KBM-7 (cell line): ENCODE measurements around the gene SCN8A.

Experiments used
- DNase-seq: peaks from one replicate; pipeline ENCODE4 v3.0.0-alpha.2; 2015
- in situ Hi-C: fragments of 300-500 bp; cut with MboI; formaldehyde crosslinking; loops from 2 replicates; pipeline ENCODE4 v1.14.3; 2020; ENCODE audit warnings: low sequenced_read_pairs, low pct_unique_long_range_greater_than_20kb, mixed read lengths

SCN8A gene

DNA sequence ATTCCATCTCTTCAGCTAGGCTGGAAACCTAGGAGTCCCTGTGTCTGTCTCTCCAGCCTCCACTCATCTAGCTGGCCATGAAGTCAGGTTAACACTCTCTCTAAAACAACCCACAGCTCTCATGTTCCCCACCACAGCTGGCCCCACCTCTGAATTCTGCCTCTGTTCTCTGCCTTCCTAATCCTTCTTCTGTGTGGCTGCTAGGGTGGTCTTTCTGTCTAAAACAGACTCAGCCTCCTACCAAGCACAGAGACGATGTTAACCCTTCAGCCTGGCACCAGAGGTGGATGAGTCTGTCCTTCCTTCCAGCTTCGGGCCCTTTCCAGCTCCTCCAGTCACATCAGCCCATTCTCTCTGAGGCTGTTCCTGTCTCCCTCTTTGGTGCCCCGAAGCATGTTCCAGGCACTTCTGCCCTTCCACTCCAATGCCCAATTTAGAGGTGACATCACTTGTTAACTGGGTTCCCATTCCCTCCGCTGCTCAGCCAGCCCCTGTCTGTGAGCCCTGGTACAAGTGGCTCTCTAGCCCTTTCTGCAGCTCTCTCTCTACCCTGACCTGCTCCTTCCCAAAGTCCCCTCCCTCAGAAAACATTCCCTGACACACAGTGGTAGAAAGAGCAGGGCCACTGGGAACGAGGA is 248.4 kb downstream of the SCN8A start:
- in situ Hi-C loops: no loop called here
- no peak for DNase-seq

DNA sequence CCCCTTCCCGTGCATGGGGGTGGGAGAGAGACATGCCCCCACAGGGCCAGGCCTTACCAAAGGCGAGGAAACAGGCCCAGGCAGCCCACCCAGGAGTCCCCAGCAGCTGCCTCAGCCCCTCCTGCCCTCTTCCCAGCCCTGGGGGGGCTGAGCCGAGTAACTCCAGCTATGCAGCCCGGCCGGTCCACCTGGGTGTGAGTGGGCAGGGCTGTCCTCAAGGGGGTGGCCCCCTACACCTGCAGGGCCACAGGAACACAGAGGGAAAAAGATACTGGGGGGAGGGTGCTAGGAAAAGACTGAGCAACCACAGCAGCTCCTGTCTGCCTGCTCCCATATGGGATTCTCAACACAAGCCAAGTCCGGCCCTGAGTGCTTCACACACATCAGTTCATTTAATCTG is 249.9 kb downstream of the SCN8A start:
- DNase-seq: no peak
- in situ Hi-C loops: no loop called here

DNA sequence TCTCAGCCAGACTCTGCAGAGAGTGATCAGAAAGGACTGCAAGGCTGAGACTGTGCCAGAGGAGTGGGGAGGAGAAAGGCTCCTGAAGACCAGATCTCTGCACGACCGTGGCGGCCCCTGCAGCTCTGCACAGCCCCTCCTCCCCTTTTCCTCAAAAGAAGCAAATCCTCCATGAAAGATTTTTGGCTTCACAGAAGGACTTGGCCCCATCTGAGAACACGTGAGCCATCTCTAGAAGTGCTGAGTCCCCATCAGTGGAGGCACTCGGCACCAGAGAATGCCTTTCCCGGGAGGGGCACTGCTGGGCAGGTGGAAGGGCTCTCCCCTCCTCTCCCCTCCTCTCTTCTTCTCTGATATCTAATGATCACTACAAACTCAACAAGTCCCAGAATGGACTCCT is 250.7 kb downstream of the SCN8A start:
- no peak for DNase-seq
- in situ Hi-C loops: no loop called here

DNA sequence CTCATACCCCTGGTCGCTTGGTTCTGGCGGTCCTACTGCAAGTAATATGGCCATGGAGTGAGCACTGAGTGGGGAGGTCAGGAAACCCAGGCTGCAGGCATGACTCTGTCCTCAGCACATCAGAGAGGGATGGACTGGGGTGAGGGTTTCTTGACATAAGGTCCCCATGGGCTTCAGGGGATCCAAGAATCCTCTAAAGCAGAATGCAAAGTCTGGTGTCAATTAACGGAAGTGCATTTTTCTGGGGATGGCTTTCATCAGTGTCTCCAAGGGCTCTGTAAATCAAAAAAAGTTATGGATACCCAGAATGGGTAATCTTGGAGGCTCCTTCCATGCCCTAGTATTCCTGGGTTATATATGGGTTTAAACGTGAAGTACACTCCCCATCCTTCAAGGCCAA is 253.8 kb downstream of the SCN8A start:
- no peak for DNase-seq
- in situ Hi-C loops: no loop called here

DNA sequence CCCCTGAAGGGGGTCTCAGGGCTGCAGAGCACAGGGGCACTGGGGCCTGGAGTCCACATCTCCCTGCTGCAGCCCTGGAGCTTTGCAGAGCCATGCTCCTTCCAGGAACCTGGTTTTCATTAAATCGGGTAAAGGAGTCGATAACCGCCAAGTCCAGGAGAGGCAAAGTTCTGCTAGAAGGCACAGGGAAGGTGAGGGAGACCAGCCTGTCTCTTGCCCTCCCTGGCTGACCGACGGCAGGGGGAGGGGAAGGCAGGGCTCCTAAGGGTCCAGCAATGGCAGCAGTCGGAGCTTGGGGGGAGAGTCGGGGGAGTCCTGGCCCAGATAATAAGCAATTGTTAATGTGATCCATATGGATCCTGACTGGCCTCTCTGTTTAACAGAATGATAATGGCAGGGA is 254.4 kb downstream of the SCN8A start:
- in situ Hi-C loops: no loop called here
- no peak for DNase-seq

DNA sequence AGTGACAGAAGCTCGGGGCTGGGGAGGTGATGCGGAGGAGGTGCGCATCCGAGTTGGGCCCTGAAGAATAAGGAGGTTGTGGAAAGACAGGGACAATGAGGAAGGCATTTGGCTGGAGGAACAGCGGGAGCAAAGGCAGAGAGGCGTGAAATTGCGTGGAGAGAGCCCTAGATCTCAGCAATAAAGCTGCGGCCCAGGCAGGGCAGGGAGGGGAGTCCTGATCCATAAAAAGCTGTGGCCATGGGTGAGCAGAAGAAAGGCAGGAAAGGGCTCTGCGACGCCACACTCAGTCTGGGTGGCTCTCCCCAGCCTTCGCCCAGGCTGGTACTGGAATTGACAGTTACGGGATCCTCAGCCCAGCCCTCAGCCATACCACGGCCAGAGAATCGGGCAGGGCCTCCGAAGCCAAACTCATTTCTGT is 255.2 kb downstream of the SCN8A start:
- in situ Hi-C loops: no loop called here
- no peak for DNase-seq

DNA sequence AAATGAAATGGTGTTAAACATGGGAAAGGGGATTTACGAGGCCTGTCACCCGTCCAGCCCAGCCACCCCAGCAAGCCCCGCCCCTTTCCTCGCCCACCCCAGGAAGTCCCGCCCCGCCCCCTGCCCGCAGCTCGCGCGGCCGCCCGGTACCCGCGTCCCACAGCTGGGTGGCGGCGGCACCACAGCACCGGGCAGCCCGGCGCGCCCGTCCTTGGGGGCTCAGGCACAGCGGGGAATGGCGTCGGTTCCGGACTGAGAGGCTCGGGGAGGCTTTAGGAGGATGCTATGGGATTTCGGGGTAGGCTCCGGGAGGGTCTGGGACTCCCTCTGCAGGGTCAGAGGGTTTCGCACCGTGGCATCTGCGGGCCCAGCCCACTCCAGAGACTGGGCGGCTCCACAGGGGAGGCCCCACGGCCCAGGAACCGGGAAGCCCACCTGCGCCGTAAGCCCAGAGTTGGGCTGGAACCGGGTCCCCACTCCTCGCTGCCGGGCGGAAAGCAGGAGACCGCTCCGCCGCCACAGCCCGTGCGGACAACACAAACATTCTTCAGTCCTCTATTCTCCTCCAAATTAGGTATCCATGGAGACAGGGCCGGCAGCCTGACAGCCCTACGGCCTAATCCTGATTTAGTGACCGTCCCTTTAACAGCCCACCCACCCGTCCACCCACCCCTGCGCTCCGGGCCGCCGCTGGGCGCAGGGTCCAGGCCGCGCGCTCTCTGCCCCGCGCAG is 256.0 kb downstream of the SCN8A start:
- in situ Hi-C loops: no loop called here

DNA sequence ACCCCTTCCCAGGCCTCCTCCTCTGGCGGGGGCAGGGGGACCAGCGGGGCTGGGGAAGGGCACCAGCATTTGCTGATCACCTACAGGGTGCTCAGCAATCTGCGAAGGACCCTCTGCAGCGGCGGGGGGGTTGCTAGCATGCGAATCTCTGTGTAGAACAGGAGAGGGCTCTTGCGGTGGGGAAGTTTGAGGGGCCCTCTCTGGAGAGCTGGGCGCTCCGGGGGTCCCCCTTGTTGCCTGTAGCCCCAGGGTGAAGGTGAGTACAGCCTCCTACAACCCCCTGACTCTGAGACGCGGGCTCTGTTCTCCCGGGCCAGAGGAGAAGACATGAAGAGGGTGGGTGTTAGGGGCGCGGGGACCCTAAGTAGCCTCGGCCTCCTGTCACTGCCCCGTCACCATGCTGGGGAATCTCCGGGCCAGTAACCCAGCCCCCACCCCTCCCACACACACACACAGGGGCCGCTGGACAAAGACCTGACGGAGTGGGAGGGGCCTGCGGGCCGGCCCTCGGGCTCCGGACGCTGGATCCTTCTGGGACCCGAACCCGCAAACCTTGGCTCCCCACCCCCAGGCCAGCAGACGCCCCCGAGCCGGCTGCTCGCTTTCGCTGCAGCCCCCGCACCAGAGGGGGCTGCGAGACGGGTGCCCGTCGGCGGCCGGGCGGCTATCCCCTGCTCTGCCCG is 256.8 kb downstream of the SCN8A start:
- no peak for DNase-seq
- in situ Hi-C loops: no loop called here

More for the DNA sequence above, 256.0 kb downstream of the SCN8A start:
- DNase-seq: no peak

DNA sequence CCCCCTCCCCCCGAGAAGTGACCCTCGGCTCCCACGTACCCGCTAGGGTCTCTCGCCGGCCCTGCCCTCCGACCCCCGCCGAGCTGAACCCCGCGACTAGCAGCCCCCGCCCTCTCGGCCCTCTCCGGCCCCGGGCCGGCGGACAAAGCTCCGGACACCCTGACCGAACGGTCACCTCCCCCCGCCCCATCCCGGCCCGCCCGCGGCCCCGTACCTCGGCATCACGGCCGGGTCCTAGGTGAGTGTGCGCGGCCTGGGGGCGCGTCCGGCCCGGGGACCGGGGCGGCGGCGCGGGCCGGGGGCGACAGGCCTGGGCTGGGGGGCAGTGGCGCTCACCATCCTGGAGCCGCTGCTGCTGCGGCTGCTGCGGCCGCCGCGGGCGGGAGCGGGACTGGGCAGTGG is 257.3 kb downstream of the SCN8A start, which contains the start of gene FIGNL2:
TSS of gene FIGNL2 (minus strand) at position 393 of the 402 bp plus-strand sequence. CDS start 26,305 bp downstream, outside the sequence.
- DNase-seq: no peak
- in situ Hi-C loops: no loop called here

DNA sequence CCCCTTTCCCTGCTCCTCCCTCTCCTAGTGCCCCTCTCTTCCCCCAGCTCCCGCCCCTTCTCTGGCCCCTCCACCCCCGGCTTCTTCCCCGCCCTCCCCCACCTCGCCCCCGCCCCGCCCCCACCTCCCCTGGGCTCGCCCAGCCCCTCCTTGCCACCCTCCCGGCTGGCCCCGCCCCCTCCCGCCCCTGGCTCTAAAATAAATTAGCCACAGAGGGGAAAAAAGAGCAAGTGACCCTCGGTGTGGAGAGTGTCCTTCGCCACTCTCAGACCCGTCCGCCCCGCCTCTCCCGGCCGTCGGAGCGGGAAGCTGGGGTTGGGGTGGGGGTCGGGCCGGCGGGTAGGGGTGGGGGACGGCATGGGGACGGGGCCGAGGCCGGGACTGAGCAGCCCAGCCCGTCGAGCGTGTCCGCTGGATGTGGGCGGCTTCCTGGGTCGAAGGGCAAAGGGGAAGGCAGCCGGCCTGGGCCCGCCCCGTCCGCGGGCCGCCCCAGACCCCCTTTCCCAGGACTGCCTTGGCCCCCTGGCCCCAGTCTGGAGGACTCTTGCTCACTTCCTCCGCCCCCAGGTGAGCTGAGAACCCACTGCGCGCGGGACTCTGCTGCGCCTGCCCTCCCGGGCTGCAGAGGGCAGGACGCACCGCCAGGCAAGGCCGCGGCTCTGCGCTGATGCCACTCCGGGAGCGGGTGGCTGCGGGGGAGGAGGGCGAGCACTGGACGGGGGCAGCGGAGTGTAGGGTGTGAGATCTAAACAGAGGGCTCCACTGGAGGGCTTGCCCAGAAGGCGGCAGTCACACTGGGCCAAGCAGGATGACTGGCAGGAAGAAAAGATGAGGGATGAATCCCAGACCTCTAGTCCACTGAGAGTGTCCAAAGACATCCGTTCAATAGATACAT is 258.1 kb downstream of the SCN8A start:
- no peak for DNase-seq
- in situ Hi-C loops: no loop called here

DNA sequence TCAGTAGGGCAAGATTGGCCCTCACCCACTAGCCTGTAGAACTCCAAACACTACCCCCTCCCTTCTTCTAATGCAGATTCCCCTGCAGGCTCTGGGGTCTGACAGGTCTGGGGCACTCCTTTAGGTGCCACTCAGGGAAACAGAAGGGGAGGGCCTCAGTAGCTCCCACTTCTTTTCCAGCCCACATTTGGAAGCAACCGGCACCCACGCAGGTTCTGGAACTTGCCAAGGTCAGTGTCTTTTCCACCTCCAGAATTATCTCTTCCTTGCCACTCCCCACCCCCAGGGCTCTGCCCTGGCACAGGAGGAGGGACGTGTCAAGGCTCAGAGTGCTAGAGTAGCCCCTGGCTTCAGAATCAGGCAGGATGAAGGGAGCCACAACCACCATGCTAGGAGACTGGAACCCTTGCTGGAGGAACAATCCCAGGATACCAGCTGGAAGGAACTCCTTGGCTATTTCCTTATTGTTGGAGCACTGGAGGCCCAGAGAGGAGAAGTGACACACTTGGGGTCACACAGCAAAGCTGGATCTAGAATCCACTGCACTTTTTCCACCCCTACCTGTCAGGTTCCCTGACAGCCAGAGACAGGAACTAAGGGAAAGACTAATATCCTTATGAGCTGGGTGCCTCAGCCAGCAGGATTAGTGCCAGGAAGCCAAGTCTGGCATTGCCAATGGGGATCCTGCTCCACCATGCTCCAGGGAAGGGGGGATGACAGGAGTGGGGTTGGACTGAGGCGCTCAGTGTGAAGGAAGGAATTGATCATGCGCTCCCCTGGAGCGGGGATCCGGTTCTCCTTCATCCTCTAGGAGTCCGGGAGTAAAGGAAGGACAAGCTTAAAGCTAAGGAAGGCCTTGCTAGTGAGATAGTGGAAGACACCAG is 259.3 kb downstream of the SCN8A start:
- DNase-seq: no peak
- in situ Hi-C loops: no loop called here

DNA sequence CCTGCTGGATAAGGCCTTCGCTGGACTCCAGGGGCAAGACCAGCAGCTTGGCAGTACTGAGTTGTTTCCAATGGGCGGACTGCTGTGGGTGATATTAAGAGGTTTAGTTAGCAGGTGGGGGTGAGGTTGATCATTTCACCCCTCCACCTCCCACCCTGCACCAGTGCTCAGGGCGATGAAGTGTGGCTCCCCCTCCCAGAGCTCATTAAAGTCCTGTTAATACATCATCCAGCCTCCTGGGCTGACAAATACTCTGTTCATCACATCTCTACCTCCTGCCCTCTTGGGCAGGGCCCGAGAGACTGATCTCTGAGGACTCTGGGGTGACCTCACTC is 259.9 kb downstream of the SCN8A start:
- in situ Hi-C loops: no loop called here
- no peak for DNase-seq

DNA sequence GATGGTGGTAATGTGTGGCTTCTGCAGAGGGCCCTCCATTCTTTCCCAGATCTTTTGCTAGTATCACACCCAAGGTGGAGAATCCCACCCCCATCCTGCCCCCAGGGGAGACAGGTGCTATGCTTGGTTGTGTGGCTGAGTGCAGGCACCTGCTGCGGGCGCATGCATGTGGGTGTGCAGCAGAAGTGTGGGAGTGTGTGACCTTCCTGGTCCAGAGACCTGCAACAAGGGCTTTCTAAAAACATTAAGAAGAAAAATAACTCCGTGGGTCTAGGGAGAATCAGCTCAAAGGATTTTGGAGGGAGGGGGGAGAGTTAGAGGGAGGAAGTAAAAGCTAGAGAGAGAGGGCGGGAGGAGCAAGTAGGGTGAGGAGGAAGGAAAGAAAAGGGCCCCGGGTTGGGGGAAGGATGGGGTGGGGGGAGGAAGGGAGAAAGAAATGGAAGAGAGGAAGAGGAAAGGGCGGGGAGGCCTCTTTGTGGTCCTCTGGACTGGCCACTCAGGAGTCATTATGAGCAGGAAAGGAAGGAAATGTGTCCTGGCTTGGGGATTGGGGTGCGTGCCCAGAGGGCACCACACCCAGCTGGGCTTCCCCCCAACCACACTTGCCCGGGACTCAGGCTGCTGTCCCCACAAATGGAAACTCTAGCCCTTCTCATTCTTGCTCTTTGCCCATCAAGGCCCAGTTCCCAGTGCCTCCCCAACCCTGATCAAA is 260.5 kb downstream of the SCN8A start:
- DNase-seq: no peak
- in situ Hi-C loops: no loop called here

DNA sequence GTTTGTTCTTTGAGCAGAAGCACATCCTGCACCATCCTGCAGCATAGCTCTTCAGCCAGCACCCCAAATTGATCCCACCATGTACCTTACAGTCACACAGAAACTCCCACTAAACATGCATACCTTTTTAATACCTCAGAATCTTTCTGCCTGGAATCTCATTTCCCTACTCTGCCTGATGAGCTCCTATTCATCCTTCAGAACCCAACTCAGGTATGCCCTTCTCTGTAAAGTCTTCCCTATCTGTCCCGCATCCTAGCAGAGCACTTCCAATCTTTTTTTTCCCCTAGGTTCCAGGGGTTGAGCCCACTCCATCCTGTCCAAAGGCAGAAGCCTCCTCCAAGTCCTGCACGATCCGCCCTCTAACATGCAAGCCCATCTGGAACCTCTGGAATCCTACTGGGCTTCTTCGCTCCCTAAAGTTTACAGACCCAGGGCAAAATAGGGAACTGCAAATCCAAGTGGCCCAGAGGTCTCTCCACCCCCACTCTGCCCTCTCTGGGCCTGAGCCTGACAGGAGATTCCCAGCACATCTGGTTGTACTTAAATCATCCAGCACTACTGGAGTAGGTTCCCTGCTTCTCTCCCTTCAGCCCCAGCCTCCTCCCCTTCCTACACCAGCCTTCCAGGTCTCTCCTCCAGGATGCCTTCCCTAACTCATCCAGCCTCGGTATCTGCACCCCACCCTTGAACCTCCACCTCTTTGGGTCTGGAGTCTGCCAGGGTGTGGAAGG is 261.5 kb downstream of the SCN8A start:
- in situ Hi-C loops: no loop called here
- no peak for DNase-seq

DNA sequence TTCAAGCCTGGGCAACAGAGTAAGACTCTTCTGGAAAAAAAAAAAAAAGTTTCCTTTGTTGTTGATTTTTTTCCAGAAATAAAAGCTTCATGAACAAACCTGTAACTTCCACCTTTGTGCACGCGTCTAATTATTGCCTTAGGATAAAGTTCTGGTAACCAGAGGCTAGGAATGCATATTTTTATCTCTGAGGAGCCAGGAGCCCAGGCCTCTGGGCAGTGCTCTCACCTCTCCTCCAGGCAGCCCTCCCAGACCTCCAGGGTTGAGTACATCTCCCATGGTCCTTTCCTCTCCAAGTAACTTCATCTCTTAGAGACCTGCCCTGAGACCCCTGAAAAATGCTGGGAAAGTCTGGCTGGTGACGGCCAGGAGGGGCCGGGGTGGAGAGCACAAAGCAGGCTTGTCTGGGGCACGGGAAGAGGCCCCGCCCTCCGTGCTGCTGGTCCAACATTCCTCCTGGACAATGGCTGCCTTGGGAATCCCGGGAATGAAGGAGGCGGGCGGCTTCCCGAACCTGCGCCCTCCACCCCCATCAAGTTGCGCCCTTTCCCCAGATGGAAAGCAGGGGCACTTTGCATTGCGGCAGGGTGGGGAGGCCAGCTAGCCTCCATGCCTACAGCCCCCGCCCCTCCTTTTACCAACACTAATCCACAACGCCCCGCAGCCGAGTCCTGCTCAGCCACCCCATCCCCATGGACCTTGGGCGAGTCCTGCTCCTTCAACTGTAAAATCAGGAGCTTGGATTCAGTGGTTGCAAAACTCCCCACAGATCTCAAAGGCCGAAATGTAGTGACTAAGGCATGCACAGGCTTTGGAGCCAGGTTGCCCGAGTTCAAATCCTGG is 264.8 kb downstream of the SCN8A start:
- in situ Hi-C loops: no loop called here
- DNase-seq: no peak

DNA sequence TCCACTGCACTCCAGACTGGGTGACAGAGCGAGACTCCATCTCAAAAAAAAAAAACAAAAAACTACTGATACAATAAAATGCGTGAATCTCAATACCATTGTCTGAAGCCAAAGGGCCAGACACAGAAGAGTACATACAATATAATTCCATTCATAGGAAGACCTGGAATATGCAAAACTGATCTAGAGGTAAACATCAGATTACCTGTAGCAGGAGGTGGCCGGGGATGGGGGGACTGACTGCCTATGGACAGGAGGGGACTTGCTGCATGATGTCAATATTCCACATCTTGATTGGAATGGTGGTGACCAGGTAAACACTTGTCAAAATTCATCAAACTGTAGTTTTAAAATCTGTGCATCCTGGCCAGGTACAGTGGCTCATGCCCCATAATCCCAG is 270.0 kb downstream of the SCN8A start:
- DNase-seq: no peak
- in situ Hi-C loops: no loop called here
